Loucy (cell line): ENCODE results near the gene C12orf75.
"Not testable (repeated sequence)": the region's sequence is repeated elsewhere in the genome, so short reads cannot be mapped to it uniquely, and the experiment has no call there.

Experiments used
- EZH2phosphoT487 ChIP-seq: fragments of 200-600 bp; IDR thresholded peaks from 2 replicates; pipeline ENCODE4 v1.6.1; 2018; ENCODE audit warnings: antibody characterized with exemption, mild to moderate bottlenecking, moderate library complexity, borderline replicate concordance
- TF ChIP-seq, protein P1 (sequence below): fragments of 200-600 bp; sonication (generic); conservative IDR thresholded peaks from 2 replicates; pipeline ENCODE4 v1.5.1; 2014; ENCODE audit warnings: mild to moderate bottlenecking, antibody characterized with exemption, low read length

DNA sequence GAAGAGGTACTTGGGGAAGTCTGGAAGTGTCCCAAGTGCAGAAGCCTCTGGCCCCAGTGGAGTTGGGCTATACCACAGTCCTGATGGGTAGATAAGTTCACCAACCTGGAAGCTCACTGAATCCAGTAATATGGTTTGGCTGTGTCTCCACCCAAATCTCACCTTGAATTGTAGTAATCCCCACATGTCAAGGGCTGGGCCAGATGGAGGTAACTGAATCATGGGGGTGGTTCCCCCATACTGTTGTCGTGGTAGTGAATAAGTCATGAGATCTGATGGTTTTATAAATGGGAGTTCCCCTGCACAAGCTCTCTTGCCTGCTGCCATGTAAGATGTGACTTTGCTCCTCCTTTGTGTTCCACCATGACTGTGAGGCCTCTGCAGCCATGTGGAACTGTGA is 11.1 kb downstream of the C12orf75 start:
- TF ChIP-seq, protein P1, sequence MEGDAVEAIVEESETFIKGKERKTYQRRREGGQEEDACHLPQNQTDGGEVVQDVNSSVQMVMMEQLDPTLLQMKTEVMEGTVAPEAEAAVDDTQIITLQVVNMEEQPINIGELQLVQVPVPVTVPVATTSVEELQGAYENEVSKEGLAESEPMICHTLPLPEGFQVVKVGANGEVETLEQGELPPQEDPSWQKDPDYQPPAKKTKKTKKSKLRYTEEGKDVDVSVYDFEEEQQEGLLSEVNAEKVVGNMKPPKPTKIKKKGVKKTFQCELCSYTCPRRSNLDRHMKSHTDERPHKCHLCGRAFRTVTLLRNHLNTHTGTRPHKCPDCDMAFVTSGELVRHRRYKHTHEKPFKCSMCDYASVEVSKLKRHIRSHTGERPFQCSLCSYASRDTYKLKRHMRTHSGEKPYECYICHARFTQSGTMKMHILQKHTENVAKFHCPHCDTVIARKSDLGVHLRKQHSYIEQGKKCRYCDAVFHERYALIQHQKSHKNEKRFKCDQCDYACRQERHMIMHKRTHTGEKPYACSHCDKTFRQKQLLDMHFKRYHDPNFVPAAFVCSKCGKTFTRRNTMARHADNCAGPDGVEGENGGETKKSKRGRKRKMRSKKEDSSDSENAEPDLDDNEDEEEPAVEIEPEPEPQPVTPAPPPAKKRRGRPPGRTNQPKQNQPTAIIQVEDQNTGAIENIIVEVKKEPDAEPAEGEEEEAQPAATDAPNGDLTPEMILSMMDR, result not testable (repeated sequence)
- not testable (repeated sequence) for TF ChIP-seq EZH2phosphoT487
